GM23338 (cell line): ENCODE data around the gene MED12L.

Source experiments
- CREB1 ChIP-seq: fragments of 250-450 bp; sonication (Bioruptor Pico); IDR thresholded peaks from 2 replicates; pipeline ENCODE4 v1.5.0; 2020; ENCODE audit warnings: low read depth, mild to moderate bottlenecking, moderate library complexity
- EZH2 ChIP-seq: fragments of 200-600 bp; sonication (generic); IDR thresholded peaks from one replicate; pipeline ENCODE4 v1.8.0; 2017; ENCODE audit warnings: antibody characterized with exemption, mild to moderate bottlenecking, low read depth; ENCODE audit not compliant: unreplicated experiment
- EZH2phosphoT487 ChIP-seq: fragments of 200-600 bp; sonication (generic); IDR thresholded peaks from one replicate; pipeline ENCODE4 v1.8.1; 2018; ENCODE audit warnings: antibody characterized with exemption; ENCODE audit not compliant: unreplicated experiment
- JUNB ChIP-seq: IDR thresholded peaks from one replicate; pipeline ENCODE4 v1.6.1; 2016; ENCODE audit warnings: antibody characterized with exemption; ENCODE audit not compliant: unreplicated experiment
- NANOG ChIP-seq: IDR thresholded peaks from 2 replicates; pipeline ENCODE4 v1.6.1; 2016; ENCODE audit warnings: antibody characterized with exemption, borderline replicate concordance
- POLR2AphosphoS5 ChIP-seq: IDR thresholded peaks from 2 replicates; pipeline ENCODE4 v1.6.1; 2016; ENCODE audit warnings: antibody characterized with exemption, low read depth
- STAT1 ChIP-seq: IDR thresholded peaks from one replicate; pipeline ENCODE4 v1.6.1; 2016; ENCODE audit warnings: antibody characterized with exemption; ENCODE audit not compliant: unreplicated experiment
- ZNF114 ChIP-seq: fragments of 250-450 bp; sonication (Bioruptor Pico); IDR thresholded peaks from 2 replicates; pipeline ENCODE4 v1.5.0; 2020; ENCODE audit warnings: mild to moderate bottlenecking, moderate library complexity
- ZNF331 ChIP-seq: fragments of 250-450 bp; sonication (Bioruptor Pico); IDR thresholded peaks from 2 replicates; pipeline ENCODE4 v1.5.0; 2020; ENCODE audit warnings: low read depth, mild to moderate bottlenecking, moderate library complexity
- TF ChIP-seq, protein P1 (sequence below), 2 experiments: fragments of 200-600 bp in 1 of 2; sonication (generic) in 1 of 2; conservative IDR thresholded peaks; 2 replicates each; pipeline versions ENCODE4 v1.5.1 to v1.6.1; 2016 to 2017; ENCODE audit warnings: antibody characterized with exemption in 2 of 2, low read depth in 2 of 2, mild to moderate bottlenecking in 2 of 2, moderate library complexity in 1 of 2
- TF ChIP-seq, protein P2 (sequence below): IDR thresholded peaks from one replicate; pipeline ENCODE4 v1.6.1; 2018; ENCODE audit warnings: antibody characterized with exemption; ENCODE audit not compliant: unreplicated experiment
- TF ChIP-seq, protein P3 (sequence below): IDR thresholded peaks from 2 replicates; pipeline ENCODE4 v1.6.1; 2016; ENCODE audit warnings: antibody characterized with exemption
- TF ChIP-seq, protein P4 (sequence below): fragments of 250-450 bp; sonication (Bioruptor Pico); IDR thresholded peaks from 2 replicates; pipeline ENCODE4 v1.5.0; 2020; ENCODE audit warnings: mild to moderate bottlenecking, moderate library complexity

DNA sequence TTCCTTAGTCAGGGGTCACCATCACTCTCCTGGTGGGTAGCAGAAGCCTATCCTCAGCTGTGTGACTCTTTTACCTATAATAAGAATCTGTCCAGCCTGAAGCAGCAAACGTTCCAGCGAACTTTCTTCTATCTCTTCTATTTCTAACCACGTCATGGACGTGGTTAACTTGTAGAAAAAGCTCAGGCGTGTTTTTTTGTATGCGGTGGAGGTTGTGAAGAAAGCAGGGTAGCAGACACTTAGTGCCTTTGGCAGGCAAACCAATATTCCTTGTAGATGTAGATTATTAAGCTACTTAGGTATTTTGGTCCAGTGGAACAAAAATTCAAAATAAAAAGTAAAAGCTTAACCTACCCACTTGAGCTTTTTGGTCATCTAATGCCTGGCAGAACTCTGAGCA, 149.4 kb downstream of the MED12L start:
- TF ChIP-seq, protein P1, sequence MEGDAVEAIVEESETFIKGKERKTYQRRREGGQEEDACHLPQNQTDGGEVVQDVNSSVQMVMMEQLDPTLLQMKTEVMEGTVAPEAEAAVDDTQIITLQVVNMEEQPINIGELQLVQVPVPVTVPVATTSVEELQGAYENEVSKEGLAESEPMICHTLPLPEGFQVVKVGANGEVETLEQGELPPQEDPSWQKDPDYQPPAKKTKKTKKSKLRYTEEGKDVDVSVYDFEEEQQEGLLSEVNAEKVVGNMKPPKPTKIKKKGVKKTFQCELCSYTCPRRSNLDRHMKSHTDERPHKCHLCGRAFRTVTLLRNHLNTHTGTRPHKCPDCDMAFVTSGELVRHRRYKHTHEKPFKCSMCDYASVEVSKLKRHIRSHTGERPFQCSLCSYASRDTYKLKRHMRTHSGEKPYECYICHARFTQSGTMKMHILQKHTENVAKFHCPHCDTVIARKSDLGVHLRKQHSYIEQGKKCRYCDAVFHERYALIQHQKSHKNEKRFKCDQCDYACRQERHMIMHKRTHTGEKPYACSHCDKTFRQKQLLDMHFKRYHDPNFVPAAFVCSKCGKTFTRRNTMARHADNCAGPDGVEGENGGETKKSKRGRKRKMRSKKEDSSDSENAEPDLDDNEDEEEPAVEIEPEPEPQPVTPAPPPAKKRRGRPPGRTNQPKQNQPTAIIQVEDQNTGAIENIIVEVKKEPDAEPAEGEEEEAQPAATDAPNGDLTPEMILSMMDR (conservative IDR thresholded peaks at IDR 0.05; ENCODE audit: low read depth in 2 of 2) = no peak
- no peak for TF ChIP-seq POLR2AphosphoS5
- no peak for TF ChIP-seq EZH2phosphoT487
- TF ChIP-seq, protein P2, sequence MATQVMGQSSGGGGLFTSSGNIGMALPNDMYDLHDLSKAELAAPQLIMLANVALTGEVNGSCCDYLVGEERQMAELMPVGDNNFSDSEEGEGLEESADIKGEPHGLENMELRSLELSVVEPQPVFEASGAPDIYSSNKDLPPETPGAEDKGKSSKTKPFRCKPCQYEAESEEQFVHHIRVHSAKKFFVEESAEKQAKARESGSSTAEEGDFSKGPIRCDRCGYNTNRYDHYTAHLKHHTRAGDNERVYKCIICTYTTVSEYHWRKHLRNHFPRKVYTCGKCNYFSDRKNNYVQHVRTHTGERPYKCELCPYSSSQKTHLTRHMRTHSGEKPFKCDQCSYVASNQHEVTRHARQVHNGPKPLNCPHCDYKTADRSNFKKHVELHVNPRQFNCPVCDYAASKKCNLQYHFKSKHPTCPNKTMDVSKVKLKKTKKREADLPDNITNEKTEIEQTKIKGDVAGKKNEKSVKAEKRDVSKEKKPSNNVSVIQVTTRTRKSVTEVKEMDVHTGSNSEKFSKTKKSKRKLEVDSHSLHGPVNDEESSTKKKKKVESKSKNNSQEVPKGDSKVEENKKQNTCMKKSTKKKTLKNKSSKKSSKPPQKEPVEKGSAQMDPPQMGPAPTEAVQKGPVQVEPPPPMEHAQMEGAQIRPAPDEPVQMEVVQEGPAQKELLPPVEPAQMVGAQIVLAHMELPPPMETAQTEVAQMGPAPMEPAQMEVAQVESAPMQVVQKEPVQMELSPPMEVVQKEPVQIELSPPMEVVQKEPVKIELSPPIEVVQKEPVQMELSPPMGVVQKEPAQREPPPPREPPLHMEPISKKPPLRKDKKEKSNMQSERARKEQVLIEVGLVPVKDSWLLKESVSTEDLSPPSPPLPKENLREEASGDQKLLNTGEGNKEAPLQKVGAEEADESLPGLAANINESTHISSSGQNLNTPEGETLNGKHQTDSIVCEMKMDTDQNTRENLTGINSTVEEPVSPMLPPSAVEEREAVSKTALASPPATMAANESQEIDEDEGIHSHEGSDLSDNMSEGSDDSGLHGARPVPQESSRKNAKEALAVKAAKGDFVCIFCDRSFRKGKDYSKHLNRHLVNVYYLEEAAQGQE = no peak
- TF ChIP-seq EZH2 = no peak
- TF ChIP-seq ZNF114 (CRISPR knock-in tag) = no peak
- TF ChIP-seq, protein P3, sequence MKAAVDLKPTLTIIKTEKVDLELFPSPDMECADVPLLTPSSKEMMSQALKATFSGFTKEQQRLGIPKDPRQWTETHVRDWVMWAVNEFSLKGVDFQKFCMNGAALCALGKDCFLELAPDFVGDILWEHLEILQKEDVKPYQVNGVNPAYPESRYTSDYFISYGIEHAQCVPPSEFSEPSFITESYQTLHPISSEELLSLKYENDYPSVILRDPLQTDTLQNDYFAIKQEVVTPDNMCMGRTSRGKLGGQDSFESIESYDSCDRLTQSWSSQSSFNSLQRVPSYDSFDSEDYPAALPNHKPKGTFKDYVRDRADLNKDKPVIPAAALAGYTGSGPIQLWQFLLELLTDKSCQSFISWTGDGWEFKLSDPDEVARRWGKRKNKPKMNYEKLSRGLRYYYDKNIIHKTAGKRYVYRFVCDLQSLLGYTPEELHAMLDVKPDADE = no peak
- no peak for TF ChIP-seq CREB1 (CRISPR knock-in tag)
- TF ChIP-seq NANOG = no peak
- TF ChIP-seq JUNB = no peak
- TF ChIP-seq, protein P4, sequence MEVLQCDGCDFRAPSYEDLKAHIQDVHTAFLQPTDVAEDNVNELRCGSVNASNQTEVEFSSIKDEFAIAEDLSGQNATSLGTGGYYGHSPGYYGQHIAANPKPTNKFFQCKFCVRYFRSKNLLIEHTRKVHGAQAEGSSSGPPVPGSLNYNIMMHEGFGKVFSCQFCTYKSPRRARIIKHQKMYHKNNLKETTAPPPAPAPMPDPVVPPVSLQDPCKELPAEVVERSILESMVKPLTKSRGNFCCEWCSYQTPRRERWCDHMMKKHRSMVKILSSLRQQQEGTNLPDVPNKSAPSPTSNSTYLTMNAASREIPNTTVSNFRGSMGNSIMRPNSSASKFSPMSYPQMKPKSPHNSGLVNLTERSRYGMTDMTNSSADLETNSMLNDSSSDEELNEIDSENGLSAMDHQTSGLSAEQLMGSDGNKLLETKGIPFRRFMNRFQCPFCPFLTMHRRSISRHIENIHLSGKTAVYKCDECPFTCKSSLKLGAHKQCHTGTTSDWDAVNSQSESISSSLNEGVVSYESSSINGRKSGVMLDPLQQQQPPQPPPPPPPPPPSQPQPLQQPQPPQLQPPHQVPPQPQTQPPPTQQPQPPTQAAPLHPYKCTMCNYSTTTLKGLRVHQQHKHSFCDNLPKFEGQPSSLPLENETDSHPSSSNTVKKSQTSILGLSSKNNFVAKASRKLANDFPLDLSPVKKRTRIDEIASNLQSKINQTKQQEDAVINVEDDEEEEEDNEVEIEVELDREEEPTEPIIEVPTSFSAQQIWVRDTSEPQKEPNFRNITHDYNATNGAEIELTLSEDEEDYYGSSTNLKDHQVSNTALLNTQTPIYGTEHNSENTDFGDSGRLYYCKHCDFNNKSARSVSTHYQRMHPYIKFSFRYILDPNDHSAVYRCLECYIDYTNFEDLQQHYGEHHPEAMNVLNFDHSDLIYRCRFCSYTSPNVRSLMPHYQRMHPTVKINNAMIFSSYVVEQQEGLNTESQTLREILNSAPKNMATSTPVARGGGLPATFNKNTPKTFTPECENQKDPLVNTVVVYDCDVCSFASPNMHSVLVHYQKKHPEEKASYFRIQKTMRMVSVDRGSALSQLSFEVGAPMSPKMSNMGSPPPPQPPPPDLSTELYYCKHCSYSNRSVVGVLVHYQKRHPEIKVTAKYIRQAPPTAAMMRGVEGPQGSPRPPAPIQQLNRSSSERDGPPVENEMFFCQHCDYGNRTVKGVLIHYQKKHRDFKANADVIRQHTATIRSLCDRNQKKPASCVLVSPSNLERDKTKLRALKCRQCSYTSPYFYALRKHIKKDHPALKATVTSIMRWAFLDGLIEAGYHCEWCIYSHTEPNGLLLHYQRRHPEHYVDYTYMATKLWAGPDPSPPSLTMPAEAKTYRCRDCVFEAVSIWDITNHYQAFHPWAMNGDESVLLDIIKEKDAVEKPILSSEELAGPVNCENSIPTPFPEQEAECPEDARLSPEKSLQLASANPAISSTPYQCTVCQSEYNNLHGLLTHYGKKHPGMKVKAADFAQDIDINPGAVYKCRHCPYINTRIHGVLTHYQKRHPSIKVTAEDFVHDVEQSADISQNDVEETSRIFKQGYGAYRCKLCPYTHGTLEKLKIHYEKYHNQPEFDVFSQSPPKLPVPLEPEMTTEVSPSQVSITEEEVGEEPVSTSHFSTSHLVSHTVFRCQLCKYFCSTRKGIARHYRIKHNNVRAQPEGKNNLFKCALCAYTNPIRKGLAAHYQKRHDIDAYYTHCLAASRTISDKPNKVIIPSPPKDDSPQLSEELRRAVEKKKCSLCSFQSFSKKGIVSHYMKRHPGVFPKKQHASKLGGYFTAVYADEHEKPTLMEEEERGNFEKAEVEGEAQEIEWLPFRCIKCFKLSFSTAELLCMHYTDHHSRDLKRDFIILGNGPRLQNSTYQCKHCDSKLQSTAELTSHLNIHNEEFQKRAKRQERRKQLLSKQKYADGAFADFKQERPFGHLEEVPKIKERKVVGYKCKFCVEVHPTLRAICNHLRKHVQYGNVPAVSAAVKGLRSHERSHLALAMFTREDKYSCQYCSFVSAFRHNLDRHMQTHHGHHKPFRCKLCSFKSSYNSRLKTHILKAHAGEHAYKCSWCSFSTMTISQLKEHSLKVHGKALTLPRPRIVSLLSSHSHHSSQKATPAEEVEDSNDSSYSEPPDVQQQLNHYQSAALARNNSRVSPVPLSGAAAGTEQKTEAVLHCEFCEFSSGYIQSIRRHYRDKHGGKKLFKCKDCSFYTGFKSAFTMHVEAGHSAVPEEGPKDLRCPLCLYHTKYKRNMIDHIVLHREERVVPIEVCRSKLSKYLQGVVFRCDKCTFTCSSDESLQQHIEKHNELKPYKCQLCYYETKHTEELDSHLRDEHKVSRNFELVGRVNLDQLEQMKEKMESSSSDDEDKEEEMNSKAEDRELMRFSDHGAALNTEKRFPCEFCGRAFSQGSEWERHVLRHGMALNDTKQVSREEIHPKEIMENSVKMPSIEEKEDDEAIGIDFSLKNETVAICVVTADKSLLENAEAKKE = no peak
- TF ChIP-seq ZNF331 (CRISPR knock-in tag) = no peak
- TF ChIP-seq STAT1 = no peak
